CD4-positive, alpha-beta T cell treated with Interferon gamma for 1 hour (primary cell): ENCODE measurements around the gene ARL16.

Source experiments
- DNase-seq: peaks from one replicate; pipeline ENCODE4 v3.0.0-alpha.2; 2020

ARL16 gene

GRCh38 chr17:81683584-81684441 is at the start of gene ARL16, which contains the start of gene HGS:
ARL16 (minus strand) TSS chr17:81683797; CDS start chr17:81683753, 44 bp downstream.
HGS (plus strand) TSS chr17:81684011; CDS start chr17:81684067, 56 bp downstream.
- DNase-seq, result peak; percentile 97

- no peak for DNase-seq
Observed at GRCh38 chr17:81727324-81728031, 43.9 kb upstream of the ARL16 start.

GRCh38 chr17:81726004-81726403 is 42.4 kb upstream of the ARL16 start:
- no peak for DNase-seq

GRCh38 chr17:81725439-81725838 is 41.8 kb upstream of the ARL16 start:
- no peak for DNase-seq

GRCh38 chr17:81723651-81724209 is 40.1 kb upstream of the ARL16 start:
- DNase-seq, result no peak

GRCh38 chr17:81722184-81723120 is 38.9 kb upstream of the ARL16 start:
- DNase-seq, result no peak

- DNase-seq, result no peak
Observed at GRCh38 chr17:81720267-81721071, 36.9 kb upstream of the ARL16 start.

GRCh38 chr17:81719410-81720266 is 36.0 kb upstream of the ARL16 start:
- DNase-seq, result no peak

- DNase-seq, result no peak
Observed at GRCh38 chr17:81717766-81718089, 34.1 kb upstream of the ARL16 start.

GRCh38 chr17:81717049-81717765 is 33.6 kb upstream of the ARL16 start:
- no peak for DNase-seq

- no peak for DNase-seq
Observed at GRCh38 chr17:81716674-81716996, 33.0 kb upstream of the ARL16 start.

GRCh38 chr17:81715872-81716673 is 32.5 kb upstream of the ARL16 start:
- DNase-seq, result no peak

GRCh38 chr17:81715107-81715871 is 31.7 kb upstream of the ARL16 start:
- no peak for DNase-seq

GRCh38 chr17:81714412-81715106 is 31.0 kb upstream of the ARL16 start:
- no peak for DNase-seq

GRCh38 chr17:81713556-81714411 is 30.2 kb upstream of the ARL16 start:
- DNase-seq, result no peak

- DNase-seq, result no peak
Observed at GRCh38 chr17:81713004-81713555, 29.5 kb upstream of the ARL16 start.
